Neuronal stem cell (in vitro differentiated cells): Measurements from ENCODE around the gene SMS.
A peak's percentile ranks its signal among the peaks of the same experiment; 100 is the strongest.

ENCODE experiments used
- DNase-seq: peaks from one replicate; pipeline ENCODE4 v3.0.0-alpha.2; 2013; ENCODE audit warnings: low spot score
- H2AFZ ChIP-seq: one replicate; pipeline ENCODE4 v1.6.1; 2013; ENCODE audit warnings: mild to moderate bottlenecking, low read length, inconsistent platforms
- H2AK5ac ChIP-seq: 2 replicates; pipeline ENCODE4 v1.6.1; 2013; ENCODE audit warnings: low read depth, mild to moderate bottlenecking, inconsistent platforms, low read length, moderate library complexity, mixed read lengths
- H2BK120ac ChIP-seq: 2 replicates; pipeline ENCODE4 v1.6.1; 2013; ENCODE audit warnings: low read depth, mild to moderate bottlenecking, inconsistent platforms, low read length, moderate library complexity, mixed read lengths
- H2BK12ac ChIP-seq: one replicate; pipeline ENCODE4 v1.6.1; 2013; ENCODE audit warnings: low read length, inconsistent platforms
- H2BK15ac ChIP-seq: 2 replicates; pipeline ENCODE4 v1.6.1; 2013; ENCODE audit warnings: mild to moderate bottlenecking, low read length, inconsistent platforms, mixed read lengths
- H2BK5ac ChIP-seq: one replicate; pipeline ENCODE4 v1.6.1; 2013; ENCODE audit warnings: inconsistent platforms, mild to moderate bottlenecking, low read length, moderate library complexity
- H3K14ac ChIP-seq: one replicate; pipeline ENCODE4 v1.6.1; 2013; ENCODE audit warnings: low read length, inconsistent platforms
- H3K18ac ChIP-seq: 2 replicates; pipeline ENCODE4 v1.6.1; 2013; ENCODE audit warnings: low read length, inconsistent platforms
- H3K23ac ChIP-seq: 2 replicates; pipeline ENCODE4 v1.6.1; 2013; ENCODE audit warnings: low read depth, mild to moderate bottlenecking, mixed read lengths, low read length, inconsistent platforms; ENCODE audit not compliant: poor library complexity
- H3K27ac ChIP-seq: replicated peaks from 3 replicates; pipeline ENCODE4 v1.5.1; 2013; ENCODE audit warnings: low read length, inconsistent platforms
- H3K27me3 ChIP-seq, 3 experiments: 2 replicates each; pipeline ENCODE4 v1.6.1; 2013; ENCODE audit warnings: low read length in 3 of 3, mild to moderate bottlenecking in 2 of 3, inconsistent platforms in 1 of 3, low read depth in 1 of 3, mixed read lengths in 1 of 3, moderate library complexity in 1 of 3; ENCODE audit not compliant: control insufficient read depth in 3 of 3, insufficient read depth in 3 of 3
- H3K36me3 ChIP-seq, 2 donors: replicated peaks in 1 of 2; 2 replicates each; pipeline ENCODE4 v1.6.1; 2013; ENCODE audit warnings: low read length in 2 of 2; ENCODE audit not compliant: control insufficient read depth in 2 of 2, insufficient read depth in 2 of 2
- H3K4ac ChIP-seq: 2 replicates; pipeline ENCODE4 v1.6.1; 2013; ENCODE audit warnings: inconsistent platforms, mild to moderate bottlenecking, low read length, moderate library complexity
- H3K4me1 ChIP-seq, 2 donors: 1 replicate in 1 of 2; 2 replicates in 1 of 2; pipeline ENCODE4 v1.6.1; 2013; ENCODE audit warnings: low read length in 2 of 2, low read depth in 1 of 2; ENCODE audit not compliant: control insufficient read depth in 2 of 2, insufficient read depth in 1 of 2
- H3K4me2 ChIP-seq: one replicate; pipeline ENCODE4 v1.6.1; 2013; ENCODE audit warnings: mild to moderate bottlenecking, low read length, inconsistent platforms; ENCODE audit not compliant: insufficient read depth, poor library complexity, severe bottlenecking
- H3K4me3 ChIP-seq, 2 donors: 2 replicates each; pipeline ENCODE4 v1.5.1; 2013; ENCODE audit warnings: low read length in 2 of 2, mild to moderate bottlenecking in 2 of 2, inconsistent platforms in 1 of 2, moderate library complexity in 1 of 2
- H3K79me1 ChIP-seq: one replicate; pipeline ENCODE4 v1.6.1; 2013; ENCODE audit warnings: low read depth, mild to moderate bottlenecking, inconsistent platforms, low read length, moderate library complexity
- H3K9ac ChIP-seq: one replicate; pipeline ENCODE4 v1.6.1; 2013; ENCODE audit warnings: mild to moderate bottlenecking, low read depth, low read length, inconsistent platforms; ENCODE audit not compliant: poor library complexity
- H3K9me3 ChIP-seq, 2 donors: replicated peaks in 1 of 2; 2 replicates each; pipeline versions ENCODE3 to v1.6.1; 2013; ENCODE audit warnings: low read length in 2 of 2, mild to moderate bottlenecking in 2 of 2, inconsistent platforms in 1 of 2, low read depth in 1 of 2, mixed read lengths in 1 of 2, moderate library complexity in 1 of 2; ENCODE audit not compliant: control insufficient read depth in 2 of 2, insufficient read depth in 1 of 2
- H4K8ac ChIP-seq: one replicate; pipeline ENCODE4 v1.6.1; 2013; ENCODE audit warnings: low read depth, mild to moderate bottlenecking, inconsistent platforms, low read length, moderate library complexity
- H4K91ac ChIP-seq: one replicate; pipeline ENCODE4 v1.6.1; 2013; ENCODE audit warnings: low read length, low read depth, mild to moderate bottlenecking, inconsistent platforms; ENCODE audit not compliant: poor library complexity
- WGBS, 2 donors: extraction: QIAGEN DNeasy Blood & Tissue Kit; methylation state at CpG; one replicate each; pipeline ENCODE4 v1.1.7; 2013; ENCODE audit warnings: missing lambda C conversion rate in 2 of 2, mixed read lengths in 1 of 2; ENCODE audit not compliant: insufficient read length in 2 of 2, insufficient replicate concordance in 1 of 2; ENCODE audit errors: extremely low coverage in 2 of 2; 5-methylcytosine and 5-hydroxymethylcytosine counted together

Gene SMS

GRCh38 chrX:21911481-21911880 is 29.0 kb upstream of the SMS start:
- DNase-seq, result no peak
- no peak overlapping the region for H2AFZ ChIP-seq
- H2BK120ac ChIP-seq, result no peak overlapping the region
- H3K4ac ChIP-seq, result no peak overlapping the region
- no peaks in the 10 kb centered on the region for H3K9me3 ChIP-seq
- no peak overlapping the region for H3K4me2 ChIP-seq
- no peak overlapping the region for H4K8ac ChIP-seq
- H3K23ac ChIP-seq, result no peak overlapping the region
- H3K4me3 ChIP-seq, result no peak overlapping the region
- peaks cover 0 to 22% of the 10 kb centered on the region in 2 donors for H3K4me1 ChIP-seq
- no peaks in the 10 kb centered on the region for H3K79me1 ChIP-seq
- H3K18ac ChIP-seq, result no peak overlapping the region
- no CpG with 5 or more reads among the region's 4 CpGs for WGBS, 2 donors
- H3K36me3 ChIP-seq, result no peaks in the 10 kb centered on the region
- H3K27ac ChIP-seq, result no peak overlapping the region
- no peak overlapping the region for H3K14ac ChIP-seq
- no peak overlapping the region for H2BK15ac ChIP-seq
- no peak overlapping the region for H3K9ac ChIP-seq
- H3K27me3 ChIP-seq, result no peaks in the 10 kb centered on the region
- no peak overlapping the region for H4K91ac ChIP-seq
- no peak overlapping the region for H2BK5ac ChIP-seq
- no peak overlapping the region for H2AK5ac ChIP-seq
- H2BK12ac ChIP-seq, result no peak overlapping the region

GRCh38 chrX:21912220-21912619 is 28.3 kb upstream of the SMS start:
- no peak overlapping the region for H4K91ac ChIP-seq
- DNase-seq, result no peak
- H2AFZ ChIP-seq, result no peak overlapping the region
- H3K27me3 ChIP-seq, result no peaks in the 10 kb centered on the region
- H2BK5ac ChIP-seq, result no peak overlapping the region
- peaks cover 0 to 15% of the 10 kb centered on the region in 2 donors for H3K4me1 ChIP-seq
- no peak overlapping the region for H3K14ac ChIP-seq
- H3K4me2 ChIP-seq, result no peak overlapping the region
- H3K27ac ChIP-seq, result no peak overlapping the region
- H3K36me3 ChIP-seq, result no peaks in the 10 kb centered on the region
- H2BK15ac ChIP-seq, result no peak overlapping the region
- no peak overlapping the region for H3K9ac ChIP-seq
- H3K4me3 ChIP-seq, result no peak overlapping the region
- H4K8ac ChIP-seq, result no peak overlapping the region
- 83% methylated on average over 1 of the region's 1 CpG; no CpG with 5 or more reads in 1 of the 2 donors for WGBS, 2 donors
- H2BK12ac ChIP-seq, result no peak overlapping the region
- H2BK120ac ChIP-seq, result no peak overlapping the region
- H3K79me1 ChIP-seq, result no peaks in the 10 kb centered on the region
- no peak overlapping the region for H2AK5ac ChIP-seq
- H3K23ac ChIP-seq, result no peak overlapping the region
- H3K9me3 ChIP-seq, result no peaks in the 10 kb centered on the region
- H3K18ac ChIP-seq, result no peak overlapping the region
- H3K4ac ChIP-seq, result no peak overlapping the region

GRCh38 chrX:21912989-21913388 is 27.5 kb upstream of the SMS start:
- H4K8ac ChIP-seq, result no peak overlapping the region
- no peak overlapping the region for H2BK5ac ChIP-seq
- no peak overlapping the region for H3K4me2 ChIP-seq
- H2BK15ac ChIP-seq, result no peak overlapping the region
- H3K4me3 ChIP-seq, result no peak overlapping the region
- no peak overlapping the region for H3K27ac ChIP-seq
- H2AK5ac ChIP-seq, result no peak overlapping the region
- no peak overlapping the region for H2BK120ac ChIP-seq
- no peak for DNase-seq
- no peaks in the 10 kb centered on the region for H3K79me1 ChIP-seq
- H3K9me3 ChIP-seq, result no peaks in the 10 kb centered on the region
- WGBS, 2 donors, result no CpG with 5 or more reads among the region's 4 CpGs
- no peak overlapping the region for H3K18ac ChIP-seq
- no peak overlapping the region for H4K91ac ChIP-seq
- H3K14ac ChIP-seq, result no peak overlapping the region
- H3K4me1 ChIP-seq, result peaks cover 0 to 8% of the 10 kb centered on the region in 2 donors
- no peak overlapping the region for H2AFZ ChIP-seq
- no peak overlapping the region for H3K9ac ChIP-seq
- H3K36me3 ChIP-seq, result no peaks in the 10 kb centered on the region
- H3K4ac ChIP-seq, result no peak overlapping the region
- no peak overlapping the region for H3K23ac ChIP-seq
- no peaks in the 10 kb centered on the region for H3K27me3 ChIP-seq
- H2BK12ac ChIP-seq, result no peak overlapping the region

GRCh38 chrX:21926116-21926515 is 14.4 kb upstream of the SMS start:
- no peak for DNase-seq
- Histone ChIP-seq H2AFZ (peak overlapping the region; percentile 33), H3K9me3 (no peaks in the 10 kb centered on the region), H3K4me1 (peaks cover 4 to 26% of the 10 kb centered on the region in 2 donors), H3K14ac (no peak overlapping the region), H3K79me1 (no peaks in the 10 kb centered on the region), H3K23ac (no peak overlapping the region), H3K18ac (no peak overlapping the region), H2AK5ac (no peak overlapping the region), H2BK120ac (no peak overlapping the region), H3K4me3 (no peak overlapping the region), H3K27me3 (no peaks in the 10 kb centered on the region), H2BK5ac (no peak overlapping the region), H3K27ac (no peak overlapping the region), H4K91ac (no peak overlapping the region), H3K4ac (no peak overlapping the region), H2BK12ac (no peak overlapping the region), H4K8ac (no peak overlapping the region), H3K4me2 (no peak overlapping the region), H3K36me3 (no peaks in the 10 kb centered on the region), H3K9ac (no peak overlapping the region), H2BK15ac (no peak overlapping the region)
- WGBS, 2 donors, result no CpG with 5 or more reads among the region's 3 CpGs
